Brain microvascular endothelial cell (primary cell): Measurements from ENCODE around the gene FBLN5.

Source experiments
- DNase-seq: peaks from one replicate; pipeline ENCODE4 v3.0.0-alpha.2; 2020
- H3K27ac ChIP-seq: fragments of 250-450 bp; sonication (Bioruptor Pico); 2 replicates; pipeline ENCODE4 v1.5.1; 2020; ENCODE audit warnings: mild to moderate bottlenecking, moderate library complexity
- H3K27me3 ChIP-seq: fragments of 250-450 bp; sonication (Bioruptor Pico); replicated peaks from 2 replicates; pipeline ENCODE4 v1.5.1; 2020; ENCODE audit warnings: mild to moderate bottlenecking
- H3K36me3 ChIP-seq: fragments of 250-450 bp; sonication (Bioruptor Pico); replicated peaks from 2 replicates; pipeline ENCODE4 v1.5.1; 2020; ENCODE audit warnings: mild to moderate bottlenecking
- H3K4me3 ChIP-seq: 2 replicates; pipeline ENCODE4 v1.5.1; 2011; ENCODE audit warnings: low read depth, mild to moderate bottlenecking, control low read depth, low read length, moderate library complexity
- in situ Hi-C: cut with HindIII; loops from 2 replicates; pipeline ENCODE4 v1.10.0; 2017; ENCODE audit warnings: low sequenced_read_pairs, low pct_ligation_motif_present
- TF ChIP-seq, protein P1 (sequence below): IDR thresholded peaks from 2 replicates; pipeline ENCODE4 v1.5.1; 2011; ENCODE audit warnings: low read depth, mild to moderate bottlenecking, moderate library complexity, low read length, control low read depth, inconsistent platforms; ENCODE audit errors: missing control alignments

FBLN5 gene

DNA sequence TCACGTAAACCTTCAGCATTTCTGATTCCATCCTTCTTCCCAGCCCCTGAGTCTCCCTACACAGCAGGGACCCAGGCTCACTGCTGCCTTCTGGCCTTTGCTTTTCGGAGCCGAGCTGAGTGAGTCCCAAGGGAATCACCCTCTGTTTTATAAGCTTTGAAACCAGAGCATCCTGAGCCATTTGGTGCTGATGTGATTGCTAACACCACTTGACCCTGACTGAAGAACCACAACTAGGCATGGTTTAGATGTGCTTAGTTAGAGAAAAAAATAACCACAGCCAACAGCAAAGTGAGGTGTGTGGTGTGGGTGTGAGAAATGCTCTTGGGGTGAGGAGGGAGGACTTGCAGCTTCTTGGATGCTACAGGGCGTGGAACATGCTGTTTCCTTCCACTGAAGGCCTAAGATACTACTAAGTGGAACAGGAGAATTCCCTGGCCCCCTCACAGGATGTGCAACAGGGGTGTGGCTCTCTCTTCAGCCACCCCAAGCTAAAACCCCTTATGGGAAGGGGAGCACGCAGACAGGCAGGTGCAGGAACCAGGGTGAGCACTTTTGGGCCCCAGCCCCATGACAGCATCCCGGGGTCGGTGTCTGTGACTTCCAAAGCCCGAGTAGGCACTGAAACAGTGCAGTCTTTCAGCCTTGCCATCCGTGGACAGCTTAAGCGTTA lies 80.0 kb downstream of the FBLN5 start, which contains the start of gene TC2N:
TSS of gene TC2N (minus strand) at position 221 of the 673 bp plus-strand sequence. CDS start 53,767 bp downstream, outside the sequence.
- Histone ChIP-seq H3K4me3 (no peak within 1 kb of the TSS), H3K27me3 (no peaks in the 10 kb centered on the region), H3K36me3 (no peaks in the 10 kb centered on the region), H3K27ac (no peak within 1 kb of the TSS)
- in situ Hi-C loops = no loop called here
- DNase-seq = no peak
- TF ChIP-seq, protein P1, sequence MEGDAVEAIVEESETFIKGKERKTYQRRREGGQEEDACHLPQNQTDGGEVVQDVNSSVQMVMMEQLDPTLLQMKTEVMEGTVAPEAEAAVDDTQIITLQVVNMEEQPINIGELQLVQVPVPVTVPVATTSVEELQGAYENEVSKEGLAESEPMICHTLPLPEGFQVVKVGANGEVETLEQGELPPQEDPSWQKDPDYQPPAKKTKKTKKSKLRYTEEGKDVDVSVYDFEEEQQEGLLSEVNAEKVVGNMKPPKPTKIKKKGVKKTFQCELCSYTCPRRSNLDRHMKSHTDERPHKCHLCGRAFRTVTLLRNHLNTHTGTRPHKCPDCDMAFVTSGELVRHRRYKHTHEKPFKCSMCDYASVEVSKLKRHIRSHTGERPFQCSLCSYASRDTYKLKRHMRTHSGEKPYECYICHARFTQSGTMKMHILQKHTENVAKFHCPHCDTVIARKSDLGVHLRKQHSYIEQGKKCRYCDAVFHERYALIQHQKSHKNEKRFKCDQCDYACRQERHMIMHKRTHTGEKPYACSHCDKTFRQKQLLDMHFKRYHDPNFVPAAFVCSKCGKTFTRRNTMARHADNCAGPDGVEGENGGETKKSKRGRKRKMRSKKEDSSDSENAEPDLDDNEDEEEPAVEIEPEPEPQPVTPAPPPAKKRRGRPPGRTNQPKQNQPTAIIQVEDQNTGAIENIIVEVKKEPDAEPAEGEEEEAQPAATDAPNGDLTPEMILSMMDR = no peak

DNA sequence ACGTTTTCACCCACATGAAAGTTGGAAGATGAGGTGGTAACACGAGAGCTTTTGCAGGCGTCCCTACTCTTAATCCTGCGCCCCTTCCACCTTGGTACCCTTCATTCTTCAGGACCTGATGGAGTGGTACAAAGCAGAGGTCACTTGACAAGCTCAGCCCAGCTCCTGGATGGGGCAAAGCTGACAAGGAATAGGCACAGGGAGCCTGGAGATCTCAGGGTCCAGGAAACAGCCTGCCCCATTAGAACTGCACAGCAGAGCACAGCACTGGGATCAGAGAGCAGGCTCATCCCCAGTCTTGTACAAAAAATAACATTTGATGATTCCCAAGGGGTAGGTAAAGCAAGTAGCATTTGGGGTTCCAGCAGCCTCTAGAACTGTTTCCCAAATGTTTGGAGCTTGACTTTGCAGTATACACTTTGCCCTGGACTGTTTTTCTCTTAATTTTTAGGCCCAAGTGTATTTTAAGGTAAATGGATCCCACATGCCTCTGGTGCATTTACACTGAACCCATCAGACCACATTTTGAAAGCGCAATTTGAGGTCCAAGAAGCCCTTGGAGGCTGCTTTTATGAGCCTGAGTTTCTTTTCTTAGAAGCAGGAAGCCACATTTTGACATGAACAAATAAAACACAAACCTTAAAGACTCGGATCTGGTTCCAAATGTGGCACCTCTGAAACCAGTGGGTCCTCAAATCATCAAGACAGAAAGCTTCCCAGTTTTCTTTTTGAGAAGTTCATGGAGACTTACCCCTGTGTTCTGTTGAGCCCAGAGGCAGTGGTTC lies 80.8 kb downstream of the FBLN5 start:
- TF ChIP-seq, protein P1 = no peak
- in situ Hi-C loops = no loop called here
- no peak overlapping the region for H3K27ac ChIP-seq
- no peak overlapping the region for H3K4me3 ChIP-seq
- no peaks in the 10 kb centered on the region for H3K27me3 ChIP-seq
- H3K36me3 ChIP-seq = no peaks in the 10 kb centered on the region
- DNase-seq = no peak

DNA sequence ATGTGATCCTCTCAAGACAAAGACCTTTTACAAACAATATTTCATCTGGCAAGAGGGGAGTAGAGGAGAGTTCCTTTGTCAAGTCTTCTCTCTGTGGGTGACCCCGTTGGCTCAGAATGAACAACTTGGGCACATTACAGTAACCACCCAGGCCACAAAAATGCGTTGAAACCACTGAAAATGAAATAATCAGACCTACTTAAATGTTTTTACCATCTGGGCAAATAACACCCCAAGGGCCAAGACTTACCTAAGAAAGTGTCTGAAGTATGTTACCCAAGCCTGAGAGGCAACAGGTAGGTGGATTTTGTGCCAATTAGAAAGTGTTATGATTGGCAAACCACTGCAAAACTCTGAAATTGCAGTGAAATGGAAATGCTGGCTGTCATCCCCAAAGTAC lies 81.4 kb downstream of the FBLN5 start:
- no peak overlapping the region for H3K4me3 ChIP-seq

DNA sequence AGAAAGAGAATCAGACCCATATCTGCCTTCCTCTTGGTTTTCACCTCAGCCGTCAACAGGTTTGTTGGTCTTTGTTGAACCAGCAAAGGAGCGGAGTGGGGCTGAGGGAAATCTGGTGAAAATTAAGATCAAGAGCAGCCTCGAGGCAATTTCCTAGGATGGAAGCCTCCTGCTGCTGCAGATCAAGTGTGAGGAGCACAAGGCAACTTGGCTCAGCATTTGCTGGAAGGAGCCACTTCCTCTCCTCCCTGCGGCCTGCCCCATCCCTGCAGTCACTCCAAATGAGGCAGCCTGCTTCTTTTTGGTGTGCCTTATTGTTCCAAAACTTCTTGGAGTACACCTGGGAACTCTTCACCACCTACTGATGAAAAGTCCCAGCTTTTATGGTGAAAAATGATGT lies 85.1 kb downstream of the FBLN5 start:
- Histone ChIP-seq H3K4me3 (no peak overlapping the region), H3K27ac (no peak overlapping the region), H3K36me3 (no peaks in the 10 kb centered on the region), H3K27me3 (no peaks in the 10 kb centered on the region)
- TF ChIP-seq, protein P1 = no peak
- DNase-seq = no peak
- in situ Hi-C loops = no loop called here

More for the DNA sequence above, 81.4 kb downstream of the FBLN5 start:
- no peak overlapping the region for H3K27ac ChIP-seq
- no peak for DNase-seq
- H3K36me3 ChIP-seq = no peaks in the 10 kb centered on the region
- in situ Hi-C loops = no loop called here
- H3K27me3 ChIP-seq = no peaks in the 10 kb centered on the region
- TF ChIP-seq, protein P1 = no peak

DNA sequence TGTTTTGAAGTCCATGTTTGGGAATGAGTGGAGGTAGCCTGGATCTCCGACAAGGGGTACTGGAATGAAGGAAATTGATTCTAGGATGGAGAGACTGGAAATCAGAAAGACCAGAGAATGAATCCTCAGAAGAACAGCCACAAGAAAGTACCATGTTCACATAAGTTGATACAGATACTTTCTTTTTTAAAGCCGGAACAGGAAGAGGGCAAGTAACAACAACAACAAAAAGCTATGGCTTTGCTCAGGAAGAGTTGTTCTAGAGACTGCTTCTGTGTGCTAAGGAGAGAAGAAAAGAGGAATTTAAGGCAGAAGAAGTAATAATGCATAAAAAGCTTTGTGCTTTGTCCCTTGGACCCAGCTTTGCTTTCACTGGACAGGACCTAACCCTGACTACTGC lies 86.4 kb downstream of the FBLN5 start:
- H3K27ac ChIP-seq = no peak overlapping the region

More for the DNA sequence above, 86.4 kb downstream of the FBLN5 start:
- Histone ChIP-seq H3K27me3 (no peaks in the 10 kb centered on the region), H3K36me3 (no peaks in the 10 kb centered on the region), H3K4me3 (no peak overlapping the region)
- in situ Hi-C loops = no loop called here
- TF ChIP-seq, protein P1 = no peak
- no peak for DNase-seq
